MG63 (cell line): ENCODE measurements around the gene NOVA2. TPM values are rescaled to one million over a fixed set of nuclear protein-coding genes. Genes with fewer than 3 reads are reported as not detected.
A peak's percentile ranks its signal among the peaks of the same experiment; 100 is the strongest.

ENCODE experiments used
- DNase-seq: peaks from one replicate; pipeline ENCODE4 v3.0.0-alpha.2; 2020
- H3K27me3 ChIP-seq: fragments of 250-450 bp; sonication (Bioruptor Pico); 2 replicates; pipeline ENCODE4 v1.5.1; 2020; ENCODE audit warnings: mild to moderate bottlenecking, moderate library complexity
- H3K36me3 ChIP-seq: fragments of 250-450 bp; sonication (Bioruptor Pico); 2 replicates; pipeline ENCODE4 v1.5.1; 2020; ENCODE audit warnings: mild to moderate bottlenecking, moderate library complexity
- H3K4me3 ChIP-seq: fragments of 250-450 bp; sonication (Bioruptor Pico); 2 replicates; pipeline ENCODE4 v1.5.1; 2020; ENCODE audit warnings: mild to moderate bottlenecking, moderate library complexity
- H3K9me3 ChIP-seq: fragments of 250-450 bp; sonication (Bioruptor Pico); 2 replicates; pipeline ENCODE4 v1.5.1; 2020; ENCODE audit warnings: mild to moderate bottlenecking, moderate library complexity
- total RNA-seq: library from RNA; depleted of rRNA; stranded (reverse); fragments of >200 nt; shearing (Covaris generic); gene quantifications from 2 replicates; pipeline ENCODE4 v1.2.3, GENCODE V29; 2014; ENCODE audit warnings: low replicate concordance; rRNA removed

The NOVA2 gene
- total RNA-seq, result not detected in 2 replicates

- no peak within 1 kb of the TSS for H3K4me3 ChIP-seq
- H3K9me3 ChIP-seq, result no peaks in the 10 kb centered on the region
- no peaks in the 10 kb centered on the region for H3K36me3 ChIP-seq
- H3K27me3 ChIP-seq, result peaks cover 49% of the 10 kb centered on the region
- DNase-seq, result peak; percentile 64
Observed at GRCh38 chr19:45973553-45974338, at the start of gene NOVA2. Gene NOVA2, minus strand, starts transcription at chr19:45973865. Its CDS starts 514 bp downstream, at chr19:45973351.

- DNase-seq, result no peak
- Histone ChIP-seq H3K9me3 (no peaks in the 10 kb centered on the region), H3K36me3 (no peaks in the 10 kb centered on the region), H3K27me3 (no peaks in the 10 kb centered on the region; the same call in 1 of the 2 replicates), H3K4me3 (no peak overlapping the region)
Observed at GRCh38 chr19:46023311-46023779, 49.7 kb upstream of the NOVA2 start.

- no peak for DNase-seq
- Histone ChIP-seq H3K4me3 (no peak within 1 kb of the TSS), H3K27me3 (no peaks in the 10 kb centered on the region; the same call in 1 of the 2 replicates), H3K9me3 (no peaks in the 10 kb centered on the region), H3K36me3 (0 out of 2 replicates have a peak, but pooled peaks cover 2% of the 10 kb centered on the region)
Observed at GRCh38 chr19:46022431-46023310, 49.0 kb upstream of the NOVA2 start, which contains the start of gene PGLYRP1. Gene PGLYRP1, minus strand, starts transcription at chr19:46023053. Its CDS starts 32 bp downstream, at chr19:46023021.

GRCh38 chr19:46022061-46022430 is 48.4 kb upstream of the NOVA2 start:
- no peaks in the 10 kb centered on the region; the same call in 1 of the 2 replicates for H3K27me3 ChIP-seq
- no peaks in the 10 kb centered on the region for H3K9me3 ChIP-seq
- peaks cover 3% of the 10 kb centered on the region; the same call in 1 of the 2 replicates for H3K36me3 ChIP-seq
- H3K4me3 ChIP-seq, result no peak overlapping the region
- DNase-seq, result no peak

GRCh38 chr19:46021531-46022041 is 47.9 kb upstream of the NOVA2 start:
- H3K9me3 ChIP-seq, result no peaks in the 10 kb centered on the region
- peaks cover 3% of the 10 kb centered on the region; the same call in 1 of the 2 replicates for H3K36me3 ChIP-seq
- no peak for DNase-seq

GRCh38 chr19:46020819-46021125 is 47.1 kb upstream of the NOVA2 start:
- no peak for DNase-seq
- H3K36me3 ChIP-seq, result peaks cover 3% of the 10 kb centered on the region; the same call in 1 of the 2 replicates
- H3K27me3 ChIP-seq, result no peaks in the 10 kb centered on the region

More at GRCh38 chr19:46021531-46022041, 47.9 kb upstream of the NOVA2 start:
- Histone ChIP-seq H3K27me3 (no peaks in the 10 kb centered on the region; the same call in 1 of the 2 replicates), H3K4me3 (no peak overlapping the region)

GRCh38 chr19:46019270-46019669 is 45.6 kb upstream of the NOVA2 start:
- DNase-seq, result no peak
- no peaks in the 10 kb centered on the region for H3K27me3 ChIP-seq
- H3K9me3 ChIP-seq, result no peaks in the 10 kb centered on the region

More at GRCh38 chr19:46020819-46021125, 47.1 kb upstream of the NOVA2 start:
- Histone ChIP-seq H3K4me3 (no peak overlapping the region), H3K9me3 (no peaks in the 10 kb centered on the region)

GRCh38 chr19:46018729-46019251 is 45.1 kb upstream of the NOVA2 start:
- Histone ChIP-seq H3K4me3 (no peak overlapping the region), H3K9me3 (no peaks in the 10 kb centered on the region), H3K36me3 (peaks cover 3% of the 10 kb centered on the region; the same call in 1 of the 2 replicates), H3K27me3 (no peaks in the 10 kb centered on the region)
- no peak for DNase-seq

More at GRCh38 chr19:46019270-46019669, 45.6 kb upstream of the NOVA2 start:
- H3K4me3 ChIP-seq, result no peak overlapping the region
- H3K36me3 ChIP-seq, result peaks cover 3% of the 10 kb centered on the region; the same call in 1 of the 2 replicates

GRCh38 chr19:46017874-46018675 is 44.4 kb upstream of the NOVA2 start:
- no peak for DNase-seq
- H3K4me3 ChIP-seq, result no peak overlapping the region
- H3K9me3 ChIP-seq, result no peaks in the 10 kb centered on the region
- no peaks in the 10 kb centered on the region for H3K27me3 ChIP-seq
- peaks cover 3% of the 10 kb centered on the region; the same call in 1 of the 2 replicates for H3K36me3 ChIP-seq

GRCh38 chr19:46017095-46017429 is 43.4 kb upstream of the NOVA2 start:
- H3K27me3 ChIP-seq, result no peaks in the 10 kb centered on the region
- H3K9me3 ChIP-seq, result no peaks in the 10 kb centered on the region
- H3K4me3 ChIP-seq, result no peak overlapping the region; the same call in 1 of the 2 replicates
- DNase-seq, result no peak
- peaks cover 3% of the 10 kb centered on the region; the same call in 1 of the 2 replicates for H3K36me3 ChIP-seq

GRCh38 chr19:46016426-46017094 is 42.9 kb upstream of the NOVA2 start:
- Histone ChIP-seq H3K27me3 (no peaks in the 10 kb centered on the region), H3K4me3 (peak overlapping the region; percentile 48), H3K36me3 (peaks cover 3% of the 10 kb centered on the region; the same call in 1 of the 2 replicates), H3K9me3 (no peaks in the 10 kb centered on the region)
- peak; percentile 74 for DNase-seq

- no peaks in the 10 kb centered on the region for H3K27me3 ChIP-seq
Observed at GRCh38 chr19:46015687-46016425, 42.2 kb upstream of the NOVA2 start.

GRCh38 chr19:46014941-46015686 is 41.4 kb upstream of the NOVA2 start:
- no peak for DNase-seq
- H3K4me3 ChIP-seq, result no peak overlapping the region
- peaks cover 3% of the 10 kb centered on the region; the same call in 1 of the 2 replicates for H3K36me3 ChIP-seq
- H3K27me3 ChIP-seq, result no peaks in the 10 kb centered on the region
- no peaks in the 10 kb centered on the region for H3K9me3 ChIP-seq

More at GRCh38 chr19:46015687-46016425, 42.2 kb upstream of the NOVA2 start:
- Histone ChIP-seq H3K36me3 (peaks cover 3% of the 10 kb centered on the region; the same call in 1 of the 2 replicates), H3K9me3 (no peaks in the 10 kb centered on the region), H3K4me3 (no peak overlapping the region)
- DNase-seq, result no peak

- no peak overlapping the region for H3K4me3 ChIP-seq
- no peaks in the 10 kb centered on the region for H3K9me3 ChIP-seq
- DNase-seq, result no peak
- no peaks in the 10 kb centered on the region for H3K27me3 ChIP-seq
- H3K36me3 ChIP-seq, result peaks cover 3% of the 10 kb centered on the region; the same call in 1 of the 2 replicates
Observed at GRCh38 chr19:46014534-46014933, 40.9 kb upstream of the NOVA2 start.
